Body of pancreas (tissue), 4 donors: ENCODE measurements around the gene RGS12. TPM values are rescaled to one million over a fixed set of nuclear protein-coding genes. Genes with fewer than 3 reads are reported as not detected.

Source experiments
- ATAC-seq: fragments of 150-250 bp; one replicate; pipeline ENCODE4 v1.9.1; 2016
- DNase-seq, 4 donors: peaks; one replicate each; pipeline ENCODE4 v3.0.0-alpha.2; 2019
- H3K27ac ChIP-seq, 4 donors: fragments of 200-600 bp; sonication (generic); 1 replicate in 3 of 4; 2 replicates in 1 of 4; pipeline versions ENCODE4 v1.5.1 to v1.6.1; 2016 to 2019; ENCODE audit warnings: mild to moderate bottlenecking in 1 of 4, mixed read lengths in 1 of 4, moderate library complexity in 1 of 4
- H3K27me3 ChIP-seq, 2 donors: fragments of 200-600 bp; sonication (generic); one replicate each; pipeline ENCODE4 v1.6.0; 2016; ENCODE audit warnings: mild to moderate bottlenecking in 1 of 2
- H3K36me3 ChIP-seq, 2 donors: fragments of 200-600 bp; sonication (generic); replicated peaks in 1 of 2; 2 replicates each; pipeline ENCODE4 v1.5.1; 2016; ENCODE audit warnings: low read depth in 2 of 2; ENCODE audit not compliant: insufficient read depth in 1 of 2
- H3K4me1 ChIP-seq: fragments of 200-600 bp; sonication (generic); one replicate; pipeline ENCODE4 v1.6.0; 2016
- H3K4me3 ChIP-seq, 2 donors: fragments of 200-600 bp; sonication (generic); 1 replicate in 1 of 2; 2 replicates in 1 of 2; pipeline ENCODE4 v1.5.1; 2016 to 2019
- H3K9me3 ChIP-seq, 3 donors: fragments of 200-600 bp; sonication (generic); 1 replicate in 2 of 3; 2 replicates in 1 of 3; pipeline ENCODE4 v1.5.1; 2016
- CTCF ChIP-seq, 7 experiments: fragments of 450-650 bp in 4 of 7; fragments of 200-600 bp in 3 of 7; sonication (generic) in 3 of 7; IDR thresholded peaks; one replicate each; pipeline ENCODE4 v1.5.1; 2016 to 2019; ENCODE audit warnings: antibody characterized with exemption in 7 of 7
- POLR2A ChIP-seq, 3 donors: fragments of 450-650 bp; IDR thresholded peaks; one replicate each; pipeline ENCODE4 v1.6.1; 2016; ENCODE audit warnings: antibody characterized with exemption in 3 of 3, mild to moderate bottlenecking in 2 of 3
- WGBS, 2 donors: methylation state at CpG; one replicate each; pipeline ENCODE4 v1.1.5; 2017; 5-methylcytosine and 5-hydroxymethylcytosine counted together
- intact Hi-C: fragments of 100-400 bp; cut with DNase I; formaldehyde crosslinking; loops from one replicate; pipeline ENCODE4 v1.15.1; 2023
- total RNA-seq, 2 donors: library from RNA; depleted of rRNA; stranded (reverse); fragments of >200 nt; gene quantifications; one replicate each; pipeline ENCODE4 v1.1.0, GENCODE V29; 2016

RGS12 gene
- total RNA-seq, 2 donors from 2014 or later: 9.1 to 12.5 TPM

- Histone ChIP-seq H3K27ac (no peak overlapping the region), H3K9me3 (no peaks in the 10 kb centered on the region), H3K27me3 (no peaks in the 10 kb centered on the region), H3K36me3 (no peaks in the 10 kb centered on the region), H3K4me1 (no peaks in the 10 kb centered on the region), H3K4me3 (no peak overlapping the region)
- no peak for DNase-seq
- intact Hi-C loops: no loop called here
- TF ChIP-seq POLR2A (IDR thresholded peaks at IDR 0.05): no peak
- TF ChIP-seq CTCF (IDR thresholded peaks at IDR 0.05): no peak
- no peak for ATAC-seq
- WGBS, 2 donors: 86 to 95% methylated on average over 21 to 29 of the region's 29 CpGs
Observed at GRCh38 chr4:3257556-3258482, 35.0 kb upstream of the RGS12 start.

- intact Hi-C loops: no loop called here
- TF ChIP-seq CTCF (IDR thresholded peaks at IDR 0.05) (no peak), POLR2A (IDR thresholded peaks at IDR 0.05) (no peak)
- no peak for DNase-seq
- H3K4me3 ChIP-seq: no peak overlapping the region
- H3K27me3 ChIP-seq: no peaks in the 10 kb centered on the region
- no peak for ATAC-seq
- H3K4me1 ChIP-seq: no peaks in the 10 kb centered on the region
- no peaks in the 10 kb centered on the region for H3K9me3 ChIP-seq
- WGBS, 2 donors: 89 to 90% methylated on average over 25 to 34 of the region's 35 CpGs
- H3K36me3 ChIP-seq: no peaks in the 10 kb centered on the region
- H3K27ac ChIP-seq: no peak overlapping the region
Observed at GRCh38 chr4:3261411-3262207, 31.2 kb upstream of the RGS12 start.

- TF ChIP-seq CTCF (IDR thresholded peaks at IDR 0.05): no peak
- no peak for TF ChIP-seq POLR2A (IDR thresholded peaks at IDR 0.05)
- H3K4me3 ChIP-seq: no peak overlapping the region
- intact Hi-C loops: no loop called here
- no peaks in the 10 kb centered on the region for H3K36me3 ChIP-seq
- WGBS, 2 donors: 85 to 89% methylated on average over 18 to 23 of the region's 23 CpGs
- ATAC-seq (no peak), DNase-seq (peak in 1 of 4 donors; percentile 5)
- no peak overlapping the region for H3K27ac ChIP-seq
- no peaks in the 10 kb centered on the region for H3K27me3 ChIP-seq
- H3K4me1 ChIP-seq: no peaks in the 10 kb centered on the region
- H3K9me3 ChIP-seq: no peaks in the 10 kb centered on the region
Observed at GRCh38 chr4:3262208-3263052, 30.4 kb upstream of the RGS12 start.

- intact Hi-C loops: no loop called here
- Histone ChIP-seq H3K4me1 (peaks cover 3% of the 10 kb centered on the region), H3K9me3 (no peaks in the 10 kb centered on the region), H3K4me3 (no peak overlapping the region), H3K36me3 (no peaks in the 10 kb centered on the region), H3K27ac (no peak overlapping the region), H3K27me3 (no peaks in the 10 kb centered on the region)
- no peak for TF ChIP-seq CTCF (IDR thresholded peaks at IDR 0.05)
- TF ChIP-seq POLR2A (IDR thresholded peaks at IDR 0.05): no peak
- no peak for ATAC-seq
- no peak for DNase-seq
- 84 to 88% methylated on average over 22 to 28 of the region's 28 CpGs for whole genome bisulfite sequencing, 2 donors
Observed at GRCh38 chr4:3263053-3263875, 29.6 kb upstream of the RGS12 start.
